CD14-positive monocyte (primary cell): ENCODE measurements around the gene RPTOR. TPM values are rescaled to one million over a fixed set of nuclear protein-coding genes. Genes with fewer than 3 reads are reported as not detected.

Experiments
- DNase-seq, 3 donors: peaks; one replicate each; pipeline ENCODE4 v3.0.0-alpha.2; 2011 to 2022
- H2AFZ ChIP-seq: 2 replicates; pipeline ENCODE4 v1.6.0; 2012; ENCODE audit warnings: mild to moderate bottlenecking, low read depth, low read length, inconsistent platforms; ENCODE audit not compliant: insufficient read depth, poor library complexity, severe bottlenecking
- H3K27ac ChIP-seq, 2 donors: 1 replicate in 1 of 2; 2 replicates in 1 of 2; pipeline ENCODE4 v1.5.1; 2012 to 2013; ENCODE audit warnings: low read length in 2 of 2, control low read depth in 1 of 2, inconsistent platforms in 1 of 2, low read depth in 1 of 2, mild to moderate bottlenecking in 1 of 2
- H3K27me3 ChIP-seq, 2 donors: one replicate each; pipeline versions ENCODE4 v1.6.0 to v1.6.1; 2011 to 2013; ENCODE audit warnings: low read length in 2 of 2; ENCODE audit not compliant: control insufficient read depth in 2 of 2, insufficient read depth in 2 of 2
- H3K36me3 ChIP-seq, 2 donors: replicated peaks in 1 of 2; 1 replicate in 1 of 2; 2 replicates in 1 of 2; pipeline versions ENCODE4 v1.5.1 to v1.6.1; 2012 to 2013; ENCODE audit warnings: low read length in 2 of 2, control low read depth in 1 of 2, inconsistent platforms in 1 of 2, mild to moderate bottlenecking in 1 of 2; ENCODE audit not compliant: insufficient read depth in 2 of 2, control insufficient read depth in 1 of 2
- H3K4me1 ChIP-seq, 2 donors: 1 replicate in 1 of 2; 2 replicates in 1 of 2; pipeline versions ENCODE4 v1.5.1 to v1.6.1; 2012 to 2013; ENCODE audit warnings: low read length in 2 of 2, control low read depth in 1 of 2, inconsistent platforms in 1 of 2, mild to moderate bottlenecking in 1 of 2, moderate library complexity in 1 of 2; ENCODE audit not compliant: insufficient read depth in 2 of 2, control insufficient read depth in 1 of 2
- H3K4me2 ChIP-seq: replicated peaks from 2 replicates; pipeline ENCODE3; 2012; ENCODE audit warnings: low read length, moderate library complexity, mild to moderate bottlenecking; ENCODE audit not compliant: poor library complexity, severe bottlenecking; ENCODE audit errors: extremely low read depth
- H3K4me3 ChIP-seq, 3 experiments: fragments of 200-600 bp in 1 of 3; sonication (generic) in 1 of 3; replicated peaks in 1 of 3; 1 replicate in 2 of 3; 2 replicates in 1 of 3; pipeline ENCODE4 v1.5.1; 2011 to 2013; ENCODE audit warnings: low read length in 3 of 3, mild to moderate bottlenecking in 3 of 3, control low read depth in 2 of 3, low read depth in 2 of 3, inconsistent platforms in 1 of 3, moderate library complexity in 1 of 3
- H3K79me2 ChIP-seq: 2 replicates; pipeline ENCODE4 v1.6.0; 2012; ENCODE audit warnings: mild to moderate bottlenecking, control low read depth, inconsistent platforms, low read length, moderate library complexity; ENCODE audit not compliant: insufficient read depth
- H3K9ac ChIP-seq: 2 replicates; pipeline ENCODE4 v1.6.0; 2017; ENCODE audit warnings: low read length, mild to moderate bottlenecking; ENCODE audit not compliant: insufficient read depth, poor library complexity, severe bottlenecking
- H3K9me3 ChIP-seq, 2 donors: replicated peaks in 1 of 2; 1 replicate in 1 of 2; 2 replicates in 1 of 2; pipeline versions ENCODE4 v1.5.1 to v1.6.1; 2012 to 2013; ENCODE audit warnings: low read length in 2 of 2, control low read depth in 1 of 2; ENCODE audit not compliant: control insufficient read depth in 1 of 2, insufficient read depth in 1 of 2
- H4K20me1 ChIP-seq: 2 replicates; pipeline ENCODE4 v1.6.0; 2012; ENCODE audit warnings: mild to moderate bottlenecking, low read length, control low read depth, moderate library complexity; ENCODE audit not compliant: insufficient read depth
- H3K27ac Mint-ChIP-seq, 7 donors: one replicate each; pipeline ENCODE4 v1.8.0; 2020; ENCODE audit warnings: mild to moderate bottlenecking in 7 of 7, mixed read lengths in 7 of 7, moderate library complexity in 6 of 7, inconsistent platforms in 2 of 7
- H3K27me3 Mint-ChIP-seq, 3 donors: one replicate each; pipeline ENCODE4 v1.8.0; 2021 to 2022; ENCODE audit warnings: low read depth in 3 of 3, mild to moderate bottlenecking in 3 of 3, mixed read lengths in 3 of 3, moderate library complexity in 3 of 3, inconsistent platforms in 1 of 3
- H3K36me3 Mint-ChIP-seq, 2 donors: one replicate each; pipeline ENCODE4 v1.8.0; 2020; ENCODE audit warnings: mixed read lengths in 2 of 2, inconsistent platforms in 1 of 2, mild to moderate bottlenecking in 1 of 2
- H3K4me1 Mint-ChIP-seq: one replicate; pipeline ENCODE4 v1.8.0; 2020; ENCODE audit warnings: mild to moderate bottlenecking, mixed read lengths
- H3K4me3 Mint-ChIP-seq, 2 donors: one replicate each; pipeline ENCODE4 v1.8.0; 2020; ENCODE audit warnings: mild to moderate bottlenecking in 2 of 2, mixed read lengths in 2 of 2, moderate library complexity in 1 of 2
- H3K9me3 Mint-ChIP-seq, 7 donors: one replicate each; pipeline ENCODE4 v1.8.0; 2020 to 2022; ENCODE audit warnings: mixed read lengths in 7 of 7, mild to moderate bottlenecking in 6 of 7, moderate library complexity in 6 of 7, inconsistent platforms in 2 of 7
- CTCF ChIP-seq: fragments of 200-600 bp; IDR thresholded peaks from one replicate; pipeline ENCODE4 v1.8.0; 2022; ENCODE audit warnings: antibody characterized with exemption, mild to moderate bottlenecking
- WGBS: methylation state at CpG from one replicate; pipeline ENCODE4 v1.1.5; 2013; ENCODE audit warnings: missing lambda C conversion rate; ENCODE audit not compliant: insufficient coverage; 5-methylcytosine and 5-hydroxymethylcytosine counted together
- intact Hi-C, 2 donors: fragments of 100-400 bp; cut with micrococcal nuclease; formaldehyde crosslinking; loops; one replicate each; pipeline versions ENCODE4 v1.15.0 to v1.15.1; 2023
- polyA plus RNA-seq, 3 donors: library from polyadenylated mRNA; depleted of rRNA in 1 of 3; unstranded in 2 of 3; stranded (reverse) in 1 of 3; fragments of 300-500 nt in 2 of 3; fragments of >200 nt in 1 of 3; fragmentation: Illumina TruSeq in 2 of 3; gene quantifications; 1 replicate in 2 of 3; 2 replicates in 1 of 3; pipeline ENCODE4 v1.2.3, GENCODE V29; 2012 to 2021

Gene RPTOR
- polyA plus RNA-seq, 3 donors, result 1.1 to 8.7 (median 2.6) TPM

- peaks cover 0 to 3% of the 10 kb centered on the region in 2 donors for H3K27me3 ChIP-seq
- Mint-ChIP-seq H3K27me3 (peaks cover 2 to 16% (median 11%) of the 10 kb centered on the region in 3 donors), H3K9me3 (peaks cover 0 to 5% (median 0%) of the 10 kb centered on the region in 7 donors), H3K27ac (no peak overlapping the region), H3K4me1 (peaks cover 2% of the 10 kb centered on the region), H3K36me3 (no peaks in the 10 kb centered on the region), H3K4me3 (no peak overlapping the region)
- no CpG with 5 or more reads among the region's 3 CpGs for WGBS
- peaks cover 0 to 7% of the 10 kb centered on the region in 2 donors for H3K4me1 ChIP-seq
- no peak overlapping the region for H3K4me3 ChIP-seq
- TF ChIP-seq CTCF, result no peak
- no peak overlapping the region for H2AFZ ChIP-seq
- no peak overlapping the region for H3K9ac ChIP-seq
- H3K36me3 ChIP-seq, result no peaks in the 10 kb centered on the region
- H3K4me2 ChIP-seq, result no peak overlapping the region
- no peaks in the 10 kb centered on the region for H3K79me2 ChIP-seq
- H3K27ac ChIP-seq, result no peak overlapping the region
- intact Hi-C loops, result loop anchor here in 1 of 2 donors (10.0 kb wide), 1 partner anchor 152 kb away; no protein-coding TSS in a partner anchor
- no peaks in the 10 kb centered on the region for H4K20me1 ChIP-seq
- DNase-seq, result peak in 1 of 3 donors; percentile 33
- H3K9me3 ChIP-seq, result no peaks in the 10 kb centered on the region
Measured at GRCh38 chr17:80976701-80977100, 432.1 kb downstream of the RPTOR start.

- Mint-ChIP-seq H3K27me3 (peaks cover 2 to 19% (median 11%) of the 10 kb centered on the region in 3 donors), H3K4me1 (peaks cover 2% of the 10 kb centered on the region), H3K4me3 (no peak overlapping the region), H3K36me3 (no peaks in the 10 kb centered on the region), H3K9me3 (peaks cover 0 to 5% (median 0%) of the 10 kb centered on the region in 7 donors), H3K27ac (no peak overlapping the region)
- H3K27me3 ChIP-seq, result peaks cover 0 to 3% of the 10 kb centered on the region in 2 donors
- WGBS, result no CpG with 5 or more reads among the region's 4 CpGs
- H3K4me1 ChIP-seq, result peaks cover 0 to 7% of the 10 kb centered on the region in 2 donors
- no peak for TF ChIP-seq CTCF
- H3K36me3 ChIP-seq, result no peaks in the 10 kb centered on the region
- H2AFZ ChIP-seq, result no peak overlapping the region
- no peaks in the 10 kb centered on the region for H4K20me1 ChIP-seq
- intact Hi-C loops, result loop anchor here in 1 of 2 donors (10.0 kb wide), 1 partner anchor 152 kb away; no protein-coding TSS in a partner anchor
- no peak overlapping the region for H3K27ac ChIP-seq
- H3K4me3 ChIP-seq, result no peak overlapping the region
- no peak for DNase-seq
- no peak overlapping the region for H3K4me2 ChIP-seq
- no peaks in the 10 kb centered on the region for H3K79me2 ChIP-seq
- H3K9ac ChIP-seq, result no peak overlapping the region
- H3K9me3 ChIP-seq, result no peaks in the 10 kb centered on the region
Measured at GRCh38 chr17:80977172-80977571, 432.5 kb downstream of the RPTOR start.
